ENCODE data around the gene MYO7A.

The MYO7A gene

DNA sequence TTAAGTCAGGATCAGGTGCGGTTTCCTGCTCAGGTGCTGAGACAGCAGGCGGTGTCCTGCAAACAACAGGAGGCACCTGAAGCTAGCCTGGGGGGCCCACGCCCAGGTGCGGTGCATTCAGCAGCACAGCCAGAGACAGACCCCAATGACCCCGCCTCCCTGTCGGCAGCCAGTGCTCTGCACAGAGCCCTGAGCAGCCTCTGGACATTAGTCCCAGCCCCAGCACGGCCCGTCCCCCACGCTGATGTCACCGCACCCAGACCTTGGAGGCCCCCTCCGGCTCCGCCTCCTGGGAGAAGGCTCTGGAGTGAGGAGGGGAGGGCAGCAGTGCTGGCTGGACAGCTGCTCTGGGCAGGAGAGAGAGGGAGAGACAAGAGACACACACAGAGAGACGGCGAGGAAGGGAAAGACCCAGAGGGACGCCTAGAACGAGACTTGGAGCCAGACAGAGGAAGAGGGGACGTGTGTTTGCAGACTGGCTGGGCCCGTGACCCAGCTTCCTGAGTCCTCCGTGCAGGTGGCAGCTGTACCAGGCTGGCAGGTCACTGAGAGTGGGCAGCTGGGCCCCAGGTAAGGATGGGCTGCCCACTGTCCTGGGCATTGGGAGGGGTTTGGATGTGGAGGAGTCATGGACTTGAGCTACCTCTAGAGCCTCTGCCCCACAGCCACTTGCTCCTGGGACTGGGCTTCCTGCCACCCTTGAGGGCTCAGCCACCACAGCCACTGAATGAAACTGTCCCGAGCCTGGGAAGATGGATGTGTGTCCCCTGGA, at the start of gene MYO7A:
Gene MYO7A (plus strand): TSS at position 327 of the 772 bp plus-strand sequence. CDS start 2,389 bp downstream, outside the sequence.
- DNase-seq (ENCODE audit: low spot score) = no peak

DNA sequence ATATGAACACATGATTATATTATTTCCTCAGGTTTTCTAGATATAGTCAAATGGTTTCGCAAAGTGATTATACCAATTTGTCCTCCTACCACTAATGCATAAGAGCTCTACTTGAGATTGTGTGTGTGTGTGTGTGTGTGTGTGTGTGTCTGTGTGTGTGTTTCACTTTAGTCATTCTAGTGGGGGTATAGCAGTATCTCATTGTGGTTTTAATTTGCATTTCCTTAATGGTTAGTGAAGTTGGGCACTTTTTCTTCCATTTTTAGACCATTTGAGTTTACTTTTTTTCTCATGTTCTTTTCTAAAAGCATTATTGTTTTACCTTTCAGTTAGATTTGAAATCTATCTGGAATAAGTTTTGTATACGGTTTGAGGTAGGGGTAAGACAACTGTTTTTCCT, 48.4 kb upstream of the MYO7A start:
- no peak for DNase-seq (ENCODE audit: low spot score)

DNA sequence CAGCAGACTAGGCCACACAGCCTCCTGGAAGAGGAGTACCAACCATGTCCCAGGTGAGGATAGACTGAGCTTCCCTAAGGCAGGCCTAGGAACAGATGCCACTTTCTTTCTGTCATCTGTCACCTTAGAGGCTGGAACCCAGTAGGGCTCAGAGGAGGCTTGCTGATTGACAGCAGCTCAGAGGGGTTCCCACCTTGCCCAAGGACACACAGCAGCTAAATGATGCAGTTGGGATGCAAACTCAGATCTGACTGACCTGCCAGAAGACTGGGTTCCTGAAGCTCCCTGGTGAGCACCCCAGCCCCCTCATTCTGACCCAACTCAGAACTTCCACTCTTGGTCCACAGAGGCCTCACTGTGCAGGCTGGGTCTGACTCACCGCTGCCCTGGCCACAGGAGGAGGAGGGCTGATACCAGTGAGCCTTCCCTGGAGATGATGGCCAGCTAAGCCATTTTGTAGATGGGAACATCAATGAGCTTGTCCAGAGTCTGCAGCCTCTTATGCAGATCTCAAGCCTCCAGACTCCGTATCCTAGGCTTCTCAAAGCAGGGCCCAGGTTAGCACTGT, 47.3 kb upstream of the MYO7A start:
- no peak for DNase-seq (ENCODE audit: low spot score)

DNA sequence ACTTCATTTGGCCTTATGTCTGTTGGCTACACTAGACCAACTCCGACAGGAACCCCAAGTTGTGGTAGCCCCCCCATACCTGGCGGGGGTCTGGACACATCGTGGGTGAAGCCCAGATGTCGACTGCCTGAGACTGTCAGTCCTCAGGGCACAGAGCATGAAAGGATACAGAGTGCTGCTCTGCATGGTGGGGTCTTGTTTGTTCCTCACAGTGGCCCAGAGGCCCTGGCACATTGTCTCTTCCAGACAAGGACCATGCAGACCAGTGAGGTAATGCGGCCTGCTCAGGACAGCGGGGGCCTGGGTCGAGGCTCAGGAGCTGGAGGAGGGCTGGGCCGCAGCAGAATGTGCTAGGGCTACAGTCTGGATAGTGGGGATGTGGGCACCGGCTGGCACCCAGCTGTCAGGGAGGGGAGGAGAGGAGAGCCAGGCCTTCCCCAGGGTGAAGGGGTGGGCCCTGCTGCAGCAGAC, 46.6 kb upstream of the MYO7A start:
- DNase-seq (ENCODE audit: low spot score) = no peak

DNA sequence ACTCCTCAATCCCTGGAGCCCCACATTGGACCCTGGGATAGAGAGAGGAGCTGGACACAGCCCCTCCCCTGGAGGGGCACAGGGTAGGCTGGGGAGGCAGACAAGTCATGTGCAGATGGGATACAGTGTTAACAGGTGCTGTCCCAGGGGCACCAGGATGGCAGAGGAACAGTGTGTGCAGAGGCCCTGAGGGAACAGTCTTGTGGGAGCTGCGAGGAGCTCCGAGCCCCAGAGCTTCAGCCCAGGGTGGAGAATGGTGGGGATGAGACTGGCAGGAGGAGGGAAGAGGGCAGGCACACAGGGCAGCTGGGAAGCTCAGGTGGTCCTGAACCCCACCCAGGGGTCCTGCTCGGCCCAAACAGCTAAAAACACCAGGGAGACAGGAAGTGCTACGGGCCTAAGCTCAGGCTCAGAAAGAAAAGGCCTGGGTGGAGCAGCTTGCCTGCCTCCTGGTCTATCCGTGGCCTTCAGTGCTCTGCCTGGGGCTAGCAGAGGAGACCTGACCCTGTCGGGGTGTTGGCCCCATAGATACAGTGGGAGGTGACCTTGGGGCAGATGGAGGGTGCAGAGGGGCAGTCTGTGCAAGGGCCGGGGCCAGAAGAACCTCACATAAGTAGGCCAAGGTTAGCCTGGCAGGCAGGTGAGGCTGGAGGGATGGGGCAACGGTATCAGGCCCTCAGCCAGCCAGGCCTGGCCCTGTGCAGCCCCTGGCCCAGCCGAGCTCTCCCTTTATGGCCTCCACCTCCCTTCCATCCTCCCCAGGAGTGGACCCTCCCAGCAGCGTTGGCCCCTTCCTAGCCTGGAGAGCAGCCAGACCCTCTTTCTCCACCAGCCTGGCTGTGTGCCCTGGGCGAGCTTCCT, 45.8 kb upstream of the MYO7A start:
- no peak for DNase-seq (ENCODE audit: low spot score)

DNA sequence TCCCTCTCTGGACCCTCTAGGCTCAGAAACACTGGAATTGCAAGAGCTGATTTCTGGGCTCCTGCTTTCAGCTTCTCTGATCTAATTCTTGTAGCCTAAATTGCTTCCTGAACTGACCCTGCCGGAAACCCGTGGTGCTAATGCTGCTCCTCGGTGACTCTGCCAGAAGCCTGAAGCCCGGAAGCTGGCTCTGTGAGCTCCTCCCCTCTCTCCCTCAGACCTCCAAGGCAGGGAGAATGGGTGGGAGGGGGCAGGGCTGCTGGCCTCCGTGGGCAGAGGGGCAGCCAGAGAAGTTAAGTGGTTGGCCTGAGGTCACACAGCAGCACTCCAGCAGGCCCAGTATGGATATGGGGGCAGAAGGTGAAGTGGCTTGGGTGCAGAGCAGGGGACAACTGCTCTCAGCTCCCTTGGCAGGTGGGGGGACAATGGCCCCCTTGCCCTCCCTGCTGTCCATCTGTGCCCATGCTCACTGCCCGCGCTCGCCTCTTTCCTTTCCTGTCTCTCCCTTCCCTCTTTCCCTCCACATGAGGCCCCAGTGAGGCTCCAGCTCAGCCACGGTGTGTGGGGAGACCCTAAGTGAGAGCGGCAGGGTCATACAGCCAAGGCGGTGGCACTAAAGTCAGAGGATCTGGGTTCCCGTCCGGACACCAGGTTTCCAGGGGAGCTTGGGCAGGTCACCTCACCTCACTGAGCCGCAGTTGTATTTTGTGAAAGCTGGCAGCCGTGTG, 45.0 kb upstream of the MYO7A start:
- DNase-seq (ENCODE audit: low spot score) = no peak

DNA sequence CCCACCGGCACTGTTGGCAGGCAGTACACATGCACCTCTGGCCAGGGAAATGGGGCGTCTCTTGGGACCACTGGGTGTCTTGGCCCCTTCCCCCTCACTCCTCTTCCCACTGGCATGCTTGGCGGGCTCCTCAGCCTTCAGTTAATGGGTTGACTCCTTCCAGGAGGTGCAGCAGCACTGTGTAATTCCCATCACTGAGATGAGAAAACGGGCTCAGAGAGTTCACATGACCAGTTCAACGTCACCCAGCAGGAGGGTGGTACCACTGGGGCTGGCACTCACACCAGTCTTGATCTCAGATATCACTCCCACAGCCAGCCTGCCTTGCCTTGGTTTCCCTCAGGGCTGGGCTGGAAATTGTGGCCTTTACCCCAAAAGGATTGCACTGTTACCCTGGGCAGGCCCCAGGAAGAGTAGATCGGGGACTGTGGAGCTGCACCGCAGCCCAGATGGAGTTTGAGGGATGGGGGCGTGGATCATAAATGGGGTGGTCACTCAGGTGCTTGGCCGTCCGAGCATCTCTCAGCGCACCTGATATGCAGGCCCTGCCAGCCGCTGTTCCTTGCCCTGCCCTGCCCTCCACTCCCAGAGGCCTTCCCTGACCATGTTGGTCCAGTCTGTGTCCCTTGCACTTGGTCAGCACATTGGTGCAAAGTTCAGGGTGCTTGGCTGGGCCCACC, 44.3 kb upstream of the MYO7A start:
- DNase-seq (ENCODE audit: low spot score) = no peak

DNA sequence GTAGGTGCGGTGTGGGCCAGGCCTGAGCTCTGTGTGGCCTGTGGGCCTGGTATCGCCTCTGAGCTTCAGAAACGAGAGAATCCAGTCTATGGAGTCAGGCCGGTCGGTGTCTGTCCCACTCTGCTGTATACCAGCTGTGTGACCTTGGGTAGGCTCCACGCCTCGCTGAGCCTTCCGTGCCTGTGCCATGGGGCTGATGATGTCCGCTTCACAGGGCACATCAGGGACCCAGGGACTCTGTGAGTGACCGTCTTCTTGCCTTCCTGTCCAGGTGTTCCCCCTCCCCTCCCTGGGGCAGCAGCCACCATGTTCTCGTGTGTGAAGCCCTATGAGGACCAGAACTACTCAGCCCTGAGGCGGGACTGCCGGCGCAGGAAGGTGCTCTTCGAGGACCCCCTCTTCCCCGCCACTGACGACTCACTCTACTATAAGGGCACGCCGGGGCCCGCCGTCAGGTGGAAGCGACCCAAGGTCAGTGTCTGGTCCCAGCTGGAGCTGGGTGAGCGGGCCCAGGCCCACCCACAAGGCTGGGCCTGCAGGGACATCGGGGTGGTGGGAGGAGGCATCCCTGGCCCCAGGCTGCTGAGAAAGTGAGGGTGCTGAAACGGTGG, 43.4 kb upstream of the MYO7A start:
- DNase-seq (ENCODE audit: low spot score) = no peak

DNA sequence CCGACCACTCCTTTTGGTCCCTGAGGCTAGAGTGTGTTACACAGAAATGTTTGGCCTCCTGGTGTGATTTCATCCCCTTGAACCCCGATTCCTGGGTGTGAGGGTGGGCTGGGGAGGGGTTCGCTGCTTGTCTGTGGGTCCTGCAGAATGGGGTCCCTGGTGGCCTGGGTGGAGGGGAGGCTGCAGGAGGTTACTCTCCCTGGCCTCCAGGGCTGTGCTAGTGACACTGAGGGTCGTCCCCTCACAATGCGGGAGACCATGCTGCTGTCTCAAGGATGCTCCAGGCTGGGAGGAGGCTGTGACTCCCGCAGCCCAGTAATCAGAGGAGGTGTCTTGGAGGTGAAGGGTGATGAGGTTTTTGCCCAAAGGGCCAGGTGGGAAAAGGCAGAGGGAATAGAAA, 42.4 kb upstream of the MYO7A start:
- DNase-seq (ENCODE audit: low spot score) = no peak

DNA sequence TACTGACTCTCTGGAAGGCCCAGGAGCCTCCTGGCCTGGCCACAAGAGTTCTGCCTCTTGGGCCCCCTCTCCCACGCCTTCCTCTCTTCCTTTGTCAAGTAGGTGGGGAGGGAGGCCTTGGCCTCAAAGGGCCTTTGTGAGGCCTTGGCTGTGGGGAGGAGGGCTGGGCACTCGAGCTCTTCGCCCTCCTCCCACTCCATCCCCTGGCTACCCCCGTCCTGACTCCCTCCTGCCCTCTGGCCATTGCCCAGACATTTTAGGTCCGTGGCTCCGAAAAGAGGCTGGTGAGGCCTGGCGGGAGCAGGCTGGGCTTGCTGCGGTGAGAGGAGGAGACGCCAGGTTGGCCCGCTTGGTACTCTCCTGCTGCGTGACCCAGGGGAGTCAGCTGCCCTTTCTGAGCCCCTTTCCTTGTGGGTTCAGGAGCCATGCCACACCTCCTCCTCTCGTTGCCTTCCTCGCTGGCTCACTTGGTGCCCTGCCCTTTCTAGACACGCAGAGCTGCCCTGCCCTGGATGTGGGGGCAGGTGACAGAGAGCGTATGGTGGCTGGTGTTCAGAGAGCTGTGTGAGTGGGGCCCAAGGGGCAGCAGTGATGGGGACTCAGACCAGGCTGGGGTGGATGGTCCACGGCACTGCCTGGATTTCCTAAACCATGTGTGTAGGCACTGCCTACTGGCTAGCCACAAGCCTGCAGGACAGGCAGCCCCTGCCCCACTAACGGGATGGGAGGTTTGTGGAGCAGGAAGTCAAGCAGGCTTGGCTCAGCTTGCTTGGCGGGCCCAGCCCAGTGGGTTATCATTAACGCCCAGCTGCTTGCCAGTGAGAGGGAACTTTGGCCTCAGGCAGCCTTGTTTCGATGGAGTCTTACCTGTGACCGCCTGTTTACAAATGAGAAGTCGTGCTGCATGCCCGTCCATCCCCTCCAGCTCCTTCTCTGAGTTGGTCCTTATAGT, 41.2 kb upstream of the MYO7A start:
- DNase-seq (ENCODE audit: low spot score) = no peak

DNA sequence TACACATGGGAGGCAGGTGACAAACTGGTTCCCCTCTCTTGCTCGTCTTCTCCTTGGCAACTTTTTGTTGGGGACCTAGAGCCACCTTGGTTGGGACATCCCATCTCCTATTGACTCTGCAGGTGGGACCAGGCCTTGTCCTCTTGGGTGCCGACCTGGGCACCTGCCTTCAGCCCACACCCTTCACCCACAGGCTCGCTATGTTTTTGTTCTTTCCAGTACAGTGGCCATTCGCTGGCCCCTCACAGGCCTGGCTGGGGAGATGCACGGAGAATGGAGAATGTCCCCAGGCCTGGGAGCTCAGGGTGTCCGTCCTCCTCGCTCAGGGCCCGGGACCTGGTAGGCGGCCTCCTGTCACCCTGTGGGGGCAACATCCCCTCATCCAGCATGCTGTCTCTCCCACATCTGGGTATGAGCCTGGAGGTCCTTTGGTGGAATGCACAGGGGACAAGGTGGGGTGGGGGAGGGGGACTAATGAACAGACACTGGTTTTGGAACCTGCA, 40.3 kb upstream of the MYO7A start:
- DNase-seq (ENCODE audit: low spot score) = no peak

DNA sequence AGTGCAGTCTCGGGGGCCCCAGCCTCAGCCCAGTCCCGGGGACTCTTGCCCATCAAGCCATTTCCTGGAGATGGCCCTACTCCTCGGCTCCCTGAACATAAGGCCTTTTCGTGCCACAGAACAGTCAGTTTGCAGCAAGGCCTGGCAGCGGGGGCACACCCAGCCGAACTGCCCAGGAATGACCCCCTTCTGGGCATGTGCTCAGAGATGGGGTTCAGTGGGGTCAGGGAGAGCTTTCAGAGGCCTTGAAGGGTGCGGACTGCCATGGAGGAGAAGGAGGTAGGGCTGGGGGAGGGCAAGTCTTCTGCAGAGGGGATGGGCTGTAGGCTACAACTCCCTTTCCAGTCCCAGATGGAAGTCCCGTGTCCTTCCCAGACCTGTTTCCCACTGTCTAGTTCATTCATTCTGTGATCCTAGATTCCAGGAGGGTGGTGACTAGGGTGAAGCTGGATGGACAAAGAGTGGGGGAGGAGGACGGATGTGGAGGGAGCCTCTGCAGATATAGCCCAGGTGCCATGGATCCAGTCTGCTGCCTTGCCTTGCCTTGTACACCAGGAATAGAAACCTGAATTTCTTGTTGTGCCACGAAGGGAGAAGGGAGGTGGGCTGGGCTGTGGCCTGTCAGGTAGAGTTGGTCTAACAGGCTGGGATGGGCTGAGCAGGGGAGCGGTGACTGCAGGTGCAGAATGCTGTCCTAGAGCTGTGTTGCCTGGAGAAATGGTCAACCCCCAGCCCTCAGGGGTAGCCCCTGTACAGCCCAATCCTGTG, 39.6 kb upstream of the MYO7A start:
- DNase-seq (ENCODE audit: low spot score) = no peak

DNA sequence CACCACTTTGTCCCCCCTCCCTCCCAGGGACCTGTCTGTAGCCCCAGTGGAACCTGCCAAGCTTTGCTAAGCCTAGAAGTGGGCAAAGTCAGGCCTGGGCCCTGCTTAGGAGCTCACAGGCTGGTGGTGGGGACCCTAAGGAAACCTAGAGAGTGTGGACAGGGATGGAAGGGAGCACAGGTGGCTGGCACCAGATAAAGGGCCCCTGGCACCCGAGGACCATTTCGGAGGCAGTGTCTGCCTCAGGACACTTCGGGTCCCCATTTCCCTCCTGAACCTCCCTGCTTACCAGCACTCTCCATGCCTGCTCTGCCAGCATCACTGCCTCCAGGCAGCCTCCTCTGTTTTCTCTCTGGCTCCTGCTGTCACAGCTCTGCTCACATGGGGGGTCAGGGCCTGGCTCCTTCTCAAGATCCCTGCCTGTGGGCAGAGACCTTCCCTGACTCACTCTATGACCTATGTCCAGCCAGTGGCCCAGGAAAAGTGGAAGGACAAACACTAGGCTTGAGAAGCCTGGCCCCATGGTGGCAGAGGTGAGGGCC, 39.0 kb upstream of the MYO7A start:
- DNase-seq (ENCODE audit: low spot score) = no peak

DNA sequence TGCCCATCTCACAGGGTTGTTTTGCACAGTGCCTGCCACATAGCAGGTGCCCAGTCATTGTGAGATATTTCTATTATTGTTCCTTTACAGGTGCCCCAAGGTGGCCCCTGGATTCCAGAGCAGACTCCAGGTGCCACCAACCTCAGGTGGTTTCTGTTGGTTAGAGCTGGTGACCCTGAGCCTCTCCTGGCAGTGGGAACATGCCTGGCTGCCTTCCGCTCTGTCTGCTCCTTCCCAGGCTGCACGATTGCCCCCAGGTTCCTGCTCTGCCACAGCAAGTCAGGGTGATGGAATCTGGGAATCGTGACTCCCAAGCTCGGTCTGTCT, 38.0 kb upstream of the MYO7A start:
- DNase-seq (ENCODE audit: low spot score) = no peak

DNA sequence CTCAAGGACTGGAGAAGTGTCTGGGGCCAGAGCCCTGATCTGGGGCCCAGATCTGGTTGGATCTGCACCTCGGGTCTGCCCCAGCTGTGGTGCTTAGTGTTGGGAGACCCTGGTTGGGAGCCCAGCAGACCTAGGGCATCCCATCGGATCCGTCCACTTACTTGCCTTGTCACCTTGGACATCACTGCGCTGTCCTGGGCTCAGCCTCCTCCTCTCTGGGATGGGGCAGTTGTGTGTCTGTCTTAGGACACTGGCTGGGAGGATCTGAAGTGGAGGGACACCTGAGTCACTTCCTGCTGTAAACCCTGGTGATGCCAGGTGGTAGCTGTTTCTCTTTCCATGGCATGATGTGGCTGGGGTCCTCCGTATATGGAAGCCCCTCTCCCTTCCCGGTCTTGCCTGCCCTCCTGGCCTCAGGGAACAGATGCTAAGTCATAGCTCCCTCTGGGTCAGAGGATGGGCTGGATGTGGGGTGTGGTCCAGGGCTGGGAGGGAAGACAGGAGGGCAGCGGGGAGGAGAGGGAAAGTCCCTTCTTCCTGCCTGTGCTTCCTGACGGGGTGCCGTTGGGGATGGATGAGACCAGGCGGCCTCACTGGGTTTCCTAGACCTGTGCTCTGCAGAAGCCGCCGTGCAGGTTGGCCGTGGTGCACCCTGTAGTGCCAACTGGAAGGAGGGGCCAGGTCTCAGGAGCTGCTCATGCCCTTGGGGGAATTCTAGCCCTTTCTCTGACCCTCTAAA, 37.5 kb upstream of the MYO7A start:
- DNase-seq (ENCODE audit: low spot score) = no peak

DNA sequence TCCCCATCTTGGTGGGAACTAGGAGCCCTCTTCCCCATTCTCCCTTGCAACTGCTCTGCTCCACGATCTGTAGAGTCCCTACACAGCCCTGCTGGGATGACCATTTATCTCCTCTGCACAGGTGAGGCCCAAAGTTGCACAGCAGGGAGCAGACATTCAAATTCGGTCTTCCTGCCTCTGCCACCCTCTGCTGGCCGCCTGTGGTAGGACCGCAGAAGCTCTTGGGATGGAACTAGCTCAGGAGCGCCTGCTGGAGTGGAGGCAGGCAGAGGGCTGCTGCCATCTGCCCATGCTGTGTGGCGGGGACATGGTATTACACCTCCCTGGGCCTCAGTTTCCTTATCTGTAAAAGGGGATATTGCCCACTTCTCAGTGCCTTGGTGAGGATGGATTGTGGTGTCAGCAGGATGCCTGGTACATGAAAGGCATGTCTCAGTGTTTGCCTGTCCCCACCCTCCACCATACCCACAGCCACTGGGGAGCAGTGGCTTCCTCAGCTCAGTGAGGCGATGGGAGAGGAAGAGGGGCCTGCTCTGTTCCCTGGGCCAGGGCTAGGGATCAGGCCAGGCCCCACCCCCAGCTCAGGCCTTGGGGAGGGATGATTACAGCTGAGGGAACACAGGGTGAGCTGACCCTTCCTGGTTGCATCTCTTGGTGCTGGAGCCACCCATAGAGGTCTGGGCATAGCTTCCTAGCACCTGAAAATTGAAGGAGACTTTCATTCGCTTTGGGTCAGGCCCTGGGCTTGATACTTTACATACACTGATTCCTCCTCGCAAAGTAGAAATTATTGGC, 36.7 kb upstream of the MYO7A start:
- peak; percentile 76 for DNase-seq (ENCODE audit: low spot score)

DNA sequence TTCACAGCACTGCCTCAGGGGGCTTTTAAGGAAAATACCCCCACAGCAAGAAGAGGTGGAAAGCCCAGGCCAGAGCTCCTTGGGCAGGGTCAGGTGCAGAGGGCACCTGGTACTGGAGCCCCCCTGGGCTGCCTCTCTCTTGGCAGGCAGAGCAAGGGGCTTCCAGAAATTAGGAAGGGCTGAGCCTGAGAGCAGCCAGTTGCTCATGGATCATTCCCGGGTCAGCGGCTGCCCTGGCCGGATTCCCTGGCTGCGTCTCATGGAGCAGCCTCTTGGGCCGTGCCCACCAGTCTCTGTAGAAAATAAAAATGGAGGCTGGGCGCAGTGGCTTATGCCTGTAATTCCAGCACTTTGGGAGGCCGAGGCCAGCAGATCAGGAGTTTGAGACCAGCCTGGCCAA, 35.7 kb upstream of the MYO7A start:
- DNase-seq (ENCODE audit: low spot score) = no peak

Data from RKO (cell line).